OCI-LY7 (cell line): ENCODE measurements around the gene XAB2. TPM values are rescaled to one million over a fixed set of nuclear protein-coding genes. Genes with fewer than 3 reads are reported as not detected.

Experiments used
- BruUV-seq: library from RNA; stranded (reverse); fragments of 400-500 nt; replicated peaks from 2 replicates; lab custom pipeline; 2021; lab: Mats Ljungman, UMichigan
- CTCF ChIA-PET: fragments of 300-600 bp; sonication (Branson Sonifier 250); formaldehyde crosslinking; loops from one replicate; lab custom pipeline; 2022; ENCODE audit warnings: antibody characterized with exemption; ENCODE audit not compliant: unreplicated experiment; lab: Charles Lee
- POLR2A ChIA-PET: fragments of 300-600 bp; sonication (Branson Sonifier 250); formaldehyde crosslinking; loops from one replicate; lab custom pipeline; 2022; ENCODE audit warnings: antibody characterized with exemption; lab: Charles Lee
- DNase-seq: peaks from one replicate; pipeline ENCODE4 v3.0.0-alpha.2; 2015; ENCODE audit warnings: low spot score
- H2AFZ ChIP-seq: fragments of 200-600 bp; sonication (generic), shearing (Covaris generic); 2 replicates; pipeline ENCODE4 v1.6.1; 2014; ENCODE audit warnings: mild to moderate bottlenecking, antibody characterized with exemption, low read length, moderate library complexity
- H3K27ac ChIP-seq: fragments of 200-600 bp; sonication (generic); 2 replicates; pipeline ENCODE4 v1.5.1; 2014; ENCODE audit warnings: mixed run types, low read depth, mild to moderate bottlenecking, moderate library complexity, low read length, inconsistent platforms; ENCODE audit not compliant: poor library complexity, severe bottlenecking
- H3K36me3 ChIP-seq: fragments of 200-600 bp; sonication (generic); 2 replicates; pipeline ENCODE4 v1.6.1; 2014; ENCODE audit warnings: mild to moderate bottlenecking, antibody characterized with exemption, low read length, moderate library complexity, mixed read lengths; ENCODE audit not compliant: insufficient read depth
- H3K4me1 ChIP-seq: fragments of 200-600 bp; sonication (generic); 2 replicates; pipeline ENCODE4 v1.5.1; 2014; ENCODE audit warnings: mild to moderate bottlenecking, low read length; ENCODE audit not compliant: insufficient read depth, poor library complexity, severe bottlenecking
- H3K4me2 ChIP-seq: fragments of 200-600 bp; sonication (generic); 2 replicates; pipeline ENCODE4 v1.6.1; 2014; ENCODE audit warnings: mild to moderate bottlenecking, low read length
- H3K4me3 ChIP-seq: fragments of 200-600 bp; sonication (generic); 2 replicates; pipeline ENCODE4 v1.5.1; 2014; ENCODE audit warnings: mild to moderate bottlenecking, low read depth, low read length; ENCODE audit not compliant: poor library complexity, severe bottlenecking
- H3K79me2 ChIP-seq: fragments of 200-600 bp; sonication (generic); 2 replicates; pipeline ENCODE4 v1.6.1; 2016; ENCODE audit warnings: low read depth, mild to moderate bottlenecking, low read length, moderate library complexity, mixed read lengths; ENCODE audit not compliant: insufficient read depth
- H3K9me2 ChIP-seq: fragments of 200-600 bp; sonication (generic); 2 replicates; pipeline ENCODE4 v1.6.1; 2016; ENCODE audit warnings: mild to moderate bottlenecking, low read length, mixed read lengths; ENCODE audit not compliant: insufficient read depth
- H3K9me3 ChIP-seq: fragments of 200-600 bp; sonication (generic); 2 replicates; pipeline ENCODE4 v1.6.1; 2014; ENCODE audit warnings: mild to moderate bottlenecking, mixed run types, low read length, mixed read lengths
- H4K20me1 ChIP-seq: fragments of 200-600 bp; sonication (generic); 2 replicates; pipeline ENCODE4 v1.6.1; 2014; ENCODE audit warnings: mild to moderate bottlenecking, antibody characterized with exemption, low read length, moderate library complexity, mixed read lengths; ENCODE audit not compliant: insufficient read depth
- EZH2phosphoT487 ChIP-seq: fragments of 200-600 bp; sonication (generic); IDR thresholded peaks from 2 replicates; pipeline ENCODE4 v1.6.1; 2018; ENCODE audit warnings: low read depth, borderline replicate concordance, mild to moderate bottlenecking, mixed run types, antibody characterized with exemption, low read length, moderate library complexity, mixed read lengths
- intact Hi-C: fragments of 100-400 bp; cut with micrococcal nuclease; formaldehyde crosslinking; loops from one replicate; pipeline ENCODE4 v1.10.0; 2022; ENCODE audit not compliant: unreplicated experiment
- total RNA-seq, 2 experiments: library from RNA; depleted of rRNA in 1 of 2; stranded (reverse); fragments of >200 nt in 1 of 2; shearing (Covaris generic) in 1 of 2; gene quantifications; 2 replicates each; pipeline ENCODE4 v1.2.3, GENCODE V29; 2014 to 2022
- TF ChIP-seq, protein P1 (sequence below): fragments of 200-600 bp; sonication (generic); conservative IDR thresholded peaks from 2 replicates; pipeline ENCODE4 v1.5.1; 2014; ENCODE audit warnings: mild to moderate bottlenecking, antibody characterized with exemption, low read length, moderate library complexity, mixed read lengths

XAB2 gene
- total RNA-seq, 2 experiments from 2014 or later = 36.6 to 39.9 TPM

- CTCF ChIA-PET = no interaction called here
- no peak overlapping the region for H3K4me2 ChIP-seq
These were observed 4.5 kb downstream of the XAB2 start for GRCh38 chr19:7624810-7625209.

GRCh38 chr19:7623725-7624603 lies 5.4 kb downstream of the XAB2 start:
- Histone ChIP-seq H2AFZ (no peak overlapping the region), H3K9me2 (no peaks in the 10 kb centered on the region), H3K36me3 (peaks cover 49% of the 10 kb centered on the region), H4K20me1 (0 out of 2 replicates have a peak, but pooled peaks cover 6% of the 10 kb centered on the region), H3K79me2 (peaks cover 17% of the 10 kb centered on the region), H3K27ac (no peak overlapping the region), H3K9me3 (no peaks in the 10 kb centered on the region), H3K4me2 (no peak overlapping the region), H3K4me1 (peaks cover 8% of the 10 kb centered on the region), H3K4me3 (no peak overlapping the region)
- no peak for DNase-seq
- CTCF ChIA-PET = no interaction called here
- no peak for TF ChIP-seq EZH2phosphoT487
- TF ChIP-seq, protein P1, sequence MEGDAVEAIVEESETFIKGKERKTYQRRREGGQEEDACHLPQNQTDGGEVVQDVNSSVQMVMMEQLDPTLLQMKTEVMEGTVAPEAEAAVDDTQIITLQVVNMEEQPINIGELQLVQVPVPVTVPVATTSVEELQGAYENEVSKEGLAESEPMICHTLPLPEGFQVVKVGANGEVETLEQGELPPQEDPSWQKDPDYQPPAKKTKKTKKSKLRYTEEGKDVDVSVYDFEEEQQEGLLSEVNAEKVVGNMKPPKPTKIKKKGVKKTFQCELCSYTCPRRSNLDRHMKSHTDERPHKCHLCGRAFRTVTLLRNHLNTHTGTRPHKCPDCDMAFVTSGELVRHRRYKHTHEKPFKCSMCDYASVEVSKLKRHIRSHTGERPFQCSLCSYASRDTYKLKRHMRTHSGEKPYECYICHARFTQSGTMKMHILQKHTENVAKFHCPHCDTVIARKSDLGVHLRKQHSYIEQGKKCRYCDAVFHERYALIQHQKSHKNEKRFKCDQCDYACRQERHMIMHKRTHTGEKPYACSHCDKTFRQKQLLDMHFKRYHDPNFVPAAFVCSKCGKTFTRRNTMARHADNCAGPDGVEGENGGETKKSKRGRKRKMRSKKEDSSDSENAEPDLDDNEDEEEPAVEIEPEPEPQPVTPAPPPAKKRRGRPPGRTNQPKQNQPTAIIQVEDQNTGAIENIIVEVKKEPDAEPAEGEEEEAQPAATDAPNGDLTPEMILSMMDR = no peak
- BruUV-seq = no TSS peak
- intact Hi-C loops = no loop called here
- POLR2A ChIA-PET = interaction anchor here (0.6 kb wide), 1 partner anchor 54 kb away, joined by 4 read pairs; no protein-coding TSS in a partner anchor

More at GRCh38 chr19:7624810-7625209, 4.5 kb downstream of the XAB2 start:
- Histone ChIP-seq H4K20me1 (0 out of 2 replicates have a peak, but pooled peaks cover 6% of the 10 kb centered on the region), H3K4me1 (peaks cover 8% of the 10 kb centered on the region), H3K9me3 (no peaks in the 10 kb centered on the region), H3K36me3 (peaks cover 46% of the 10 kb centered on the region), H3K79me2 (peaks cover 23% of the 10 kb centered on the region), H3K9me2 (no peaks in the 10 kb centered on the region), H3K27ac (no peak overlapping the region), H3K4me3 (no peak overlapping the region), H2AFZ (no peak overlapping the region)
- POLR2A ChIA-PET = no interaction called here
- TF ChIP-seq EZH2phosphoT487 = no peak
- TF ChIP-seq, protein P1 = no peak
- BruUV-seq = no TSS peak
- DNase-seq = no peak
- intact Hi-C loops = no loop called here
